Suppressor macrophage (primary cell): ENCODE data around the gene PHLPP2.
"Not testable (repeated sequence)": the region's sequence is repeated elsewhere in the genome, so short reads cannot be mapped to it uniquely, and the experiment has no call there.

Experiments used
- DNase-seq, 4 experiments: peaks; one replicate each; pipeline ENCODE4 v3.0.0-alpha.2; 2020 to 2022

Gene PHLPP2

GRCh38 chr16:71618429-71618828, 106.1 kb downstream of the PHLPP2 start:
- no peak for DNase-seq

- DNase-seq: not testable (repeated sequence)
Observed at GRCh38 chr16:71614956-71615355, 109.5 kb downstream of the PHLPP2 start.

GRCh38 chr16:71610936-71611871, 113.3 kb downstream of the PHLPP2 start:
- DNase-seq: peak; percentile 66 to 85 (median 77)

GRCh38 chr16:71610447-71610846, 114.1 kb downstream of the PHLPP2 start:
- no peak for DNase-seq

GRCh38 chr16:71609066-71609465, 115.4 kb downstream of the PHLPP2 start:
- no peak for DNase-seq

- DNase-seq: no peak
Observed at GRCh38 chr16:71600822-71601221, 123.7 kb downstream of the PHLPP2 start.

GRCh38 chr16:71598426-71598825, 126.1 kb downstream of the PHLPP2 start:
- DNase-seq: not testable (repeated sequence)

GRCh38 chr16:71595340-71595826, 129.1 kb downstream of the PHLPP2 start:
- DNase-seq: not testable (repeated sequence)
